GM18511 (cell line): ENCODE measurements around the gene FAM89B.

Experiments used
- ATAC-seq: cut with Tn5 transposase; IDR thresholded peaks from one replicate; pipeline ENCODE4 v1.9.1; 2021; ENCODE audit warnings: mild to moderate bottlenecking, moderate library complexity; ENCODE audit not compliant: unreplicated experiment

Gene FAM89B

DNA sequence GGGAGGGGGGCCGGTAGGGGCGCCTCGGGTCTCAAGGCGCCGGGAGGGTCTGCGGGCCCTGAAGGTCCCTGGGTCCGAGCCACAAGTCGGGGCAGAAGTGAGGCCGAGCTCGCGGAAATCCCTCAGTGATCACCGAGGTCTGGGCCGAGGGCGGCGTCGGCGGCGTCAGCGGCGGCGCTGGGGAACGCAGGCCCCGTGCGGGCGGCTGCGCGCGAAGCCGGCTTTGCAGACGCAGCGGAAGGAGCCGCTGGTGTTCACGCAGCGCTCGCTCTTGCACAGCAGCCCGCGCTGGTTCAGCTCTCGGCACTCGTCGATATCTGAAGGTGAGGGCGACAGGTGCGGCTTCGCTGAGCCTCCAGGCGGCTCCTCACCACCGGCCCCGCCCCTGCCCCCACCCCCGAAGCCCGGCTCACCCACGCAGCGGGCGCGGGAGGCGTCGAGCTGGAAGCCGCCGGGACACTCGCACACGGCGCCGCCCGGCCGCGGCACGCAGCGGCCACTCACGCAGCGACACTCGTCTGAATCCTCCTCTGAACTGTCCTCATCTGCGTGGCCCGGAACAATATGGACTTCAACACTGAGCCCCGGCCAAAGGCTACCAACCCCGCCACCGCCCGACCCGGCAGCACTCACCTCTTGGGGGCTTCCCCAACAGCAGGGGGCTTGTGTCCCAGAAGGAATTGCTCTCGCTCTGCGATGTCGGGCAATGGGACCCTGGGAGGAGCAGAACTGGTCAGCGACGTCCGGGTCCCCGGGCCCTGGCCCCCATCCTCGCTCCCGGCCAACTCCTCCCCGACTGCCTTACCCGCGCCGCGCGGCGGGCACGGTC, 33.2 kb upstream of the FAM89B start:
- ATAC-seq: no peak

DNA sequence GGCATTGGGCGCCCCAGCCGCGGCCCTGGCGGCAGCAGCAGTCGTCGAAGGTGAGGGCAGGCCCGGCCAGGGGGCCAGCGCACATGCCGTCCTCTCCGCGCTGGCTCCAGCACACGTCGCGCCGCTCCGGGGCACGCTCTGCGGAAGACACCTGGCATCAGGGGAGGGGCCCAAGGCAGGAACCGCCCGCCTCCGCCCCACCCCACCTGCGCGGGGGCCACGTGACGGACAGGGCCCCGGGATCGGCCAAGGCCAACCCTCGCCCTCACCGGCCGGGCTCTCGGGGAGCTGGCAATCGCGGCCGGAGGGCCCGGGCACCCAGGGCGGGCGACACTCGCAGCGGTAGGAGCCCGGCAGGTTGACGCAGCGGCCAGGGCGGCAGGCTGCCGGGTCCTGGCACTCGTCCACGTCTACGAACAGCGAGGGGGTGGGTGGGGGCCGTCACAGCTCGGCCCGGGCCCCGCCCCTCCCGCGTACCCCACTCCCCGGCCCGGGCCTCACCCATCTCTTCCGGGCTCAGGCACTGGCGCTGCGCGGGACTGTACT, 32.5 kb upstream of the FAM89B start:
- peak; percentile 72 for ATAC-seq

DNA sequence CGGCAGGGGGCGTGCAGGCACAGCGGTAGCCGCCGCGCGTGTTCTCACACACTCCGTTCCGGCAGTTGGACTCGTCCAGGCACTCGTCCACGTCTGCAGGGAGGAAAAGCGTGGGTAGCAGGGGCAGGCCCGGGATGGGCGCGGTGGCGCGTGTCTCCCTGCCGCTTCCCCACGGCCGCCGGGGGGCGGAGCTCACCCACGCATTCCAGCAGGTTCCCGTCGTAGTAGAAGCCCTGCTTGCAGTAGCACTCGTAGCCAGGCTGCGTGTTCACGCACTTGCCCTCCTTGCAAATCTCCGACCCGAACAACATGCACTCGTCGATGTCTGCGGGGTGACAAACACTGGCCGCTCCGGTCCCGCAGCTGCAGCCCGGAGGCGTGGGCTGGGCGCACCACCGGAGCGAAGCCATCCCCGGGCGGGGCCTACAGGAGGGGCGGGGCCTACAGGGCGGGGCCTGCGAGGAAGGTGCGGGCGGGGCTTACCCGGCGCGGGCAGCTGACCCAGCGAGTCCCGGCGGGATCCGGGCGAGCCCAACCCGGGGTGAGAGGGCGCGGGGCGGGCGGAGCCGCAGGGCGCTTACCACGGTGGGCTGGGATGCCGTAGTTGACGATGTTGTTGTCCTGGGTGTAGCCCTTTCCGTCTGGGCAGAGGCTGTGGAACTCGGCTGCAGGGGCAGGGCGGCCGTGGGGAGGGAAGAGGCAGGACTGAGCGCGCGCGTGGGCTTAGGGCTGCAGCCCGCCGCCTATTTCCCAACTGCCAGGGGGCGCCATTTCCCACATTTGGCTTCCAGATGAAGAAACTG, 31.8 kb upstream of the FAM89B start:
- peak; percentile 75 for ATAC-seq

DNA sequence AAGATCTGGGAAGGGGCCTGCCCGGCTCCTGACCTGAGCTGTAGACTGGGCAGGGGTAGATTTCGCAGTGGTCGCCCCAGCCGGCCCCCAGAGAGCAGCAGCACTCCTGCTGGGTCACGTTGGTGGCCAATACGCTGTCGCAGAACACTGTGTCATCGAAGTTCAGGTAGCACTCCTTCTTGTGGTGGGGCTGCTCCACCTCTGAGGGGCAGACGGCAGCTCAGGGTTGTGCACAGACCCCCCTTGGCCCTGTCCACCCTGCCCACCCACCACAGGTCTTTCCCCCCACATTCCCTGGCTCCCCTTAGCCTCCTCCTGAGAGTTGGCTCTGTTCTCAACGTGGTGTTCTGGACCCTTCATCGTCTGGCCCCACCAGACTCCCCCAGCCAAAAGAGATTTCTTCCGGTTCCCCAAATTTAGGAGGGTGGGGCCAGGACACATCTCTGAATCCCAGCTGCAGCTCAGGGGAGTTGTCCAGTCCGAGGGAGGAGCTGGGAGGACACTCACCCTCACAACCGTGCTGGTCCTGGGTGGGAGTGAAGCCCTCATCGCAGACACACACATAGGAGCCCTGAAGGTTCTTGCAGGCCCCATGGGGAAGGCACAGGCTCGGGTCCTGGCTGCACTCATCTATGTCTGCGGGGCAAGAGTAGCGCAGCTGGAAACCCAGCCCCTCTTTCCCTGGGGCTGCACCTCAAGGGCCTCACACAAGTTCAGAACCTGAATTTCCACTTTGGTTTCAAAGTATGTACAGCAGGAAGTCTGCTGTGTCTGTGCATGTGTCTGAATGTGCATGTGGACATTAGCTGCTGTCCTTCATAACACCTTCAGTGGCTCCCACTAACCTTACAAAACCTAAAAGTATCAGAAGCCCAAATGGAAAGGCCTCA, 31.0 kb upstream of the FAM89B start:
- ATAC-seq: no peak

DNA sequence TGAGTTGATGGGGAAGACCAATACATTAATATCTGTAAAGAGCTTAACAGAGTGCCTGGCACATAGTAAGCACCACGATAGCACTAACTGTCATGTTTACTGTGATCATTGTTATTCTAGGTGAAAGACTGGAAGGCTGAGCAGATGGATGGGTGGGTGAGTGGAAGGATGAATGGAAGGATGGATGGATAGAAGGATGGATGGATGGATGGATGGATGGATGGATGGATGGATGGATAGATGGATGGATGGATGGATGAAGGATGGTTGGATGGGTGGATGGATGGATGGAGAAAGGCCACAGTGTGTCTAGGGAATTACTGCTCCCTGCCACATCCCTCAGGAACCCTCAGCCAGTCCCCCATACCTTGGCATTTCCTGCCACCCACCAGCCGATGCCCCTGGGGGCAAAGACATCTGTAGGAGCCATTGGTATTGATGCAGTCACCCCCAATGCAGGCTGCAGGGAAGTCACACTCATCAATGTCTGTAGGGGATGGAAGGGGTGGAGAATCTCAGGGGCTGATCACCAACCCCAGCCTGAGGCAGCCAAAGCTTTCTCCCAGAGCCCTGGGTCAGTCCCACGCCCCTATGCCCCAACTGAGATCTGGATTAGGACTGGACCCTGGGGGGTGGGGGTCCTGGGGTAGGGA, 29.5 kb upstream of the FAM89B start:
- no peak for ATAC-seq

DNA sequence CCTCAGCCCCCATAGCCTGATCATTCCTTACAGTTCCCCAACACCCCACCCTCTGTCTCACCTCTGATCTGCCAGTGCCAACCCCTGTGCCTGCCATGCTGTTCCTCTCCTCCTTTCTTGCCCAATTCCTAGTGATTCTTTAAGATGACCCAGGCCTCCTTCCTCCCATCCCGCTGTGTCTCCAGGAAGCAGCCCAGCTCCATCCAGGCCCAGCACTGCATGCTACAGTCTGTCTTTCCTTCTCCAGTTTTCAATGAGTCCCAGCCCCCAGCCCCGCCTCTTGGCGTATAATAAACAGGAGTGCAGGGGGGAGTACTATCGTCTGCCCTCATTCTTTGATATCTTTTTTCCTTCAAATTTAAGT, 26.5 kb upstream of the FAM89B start:
- ATAC-seq: no peak

DNA sequence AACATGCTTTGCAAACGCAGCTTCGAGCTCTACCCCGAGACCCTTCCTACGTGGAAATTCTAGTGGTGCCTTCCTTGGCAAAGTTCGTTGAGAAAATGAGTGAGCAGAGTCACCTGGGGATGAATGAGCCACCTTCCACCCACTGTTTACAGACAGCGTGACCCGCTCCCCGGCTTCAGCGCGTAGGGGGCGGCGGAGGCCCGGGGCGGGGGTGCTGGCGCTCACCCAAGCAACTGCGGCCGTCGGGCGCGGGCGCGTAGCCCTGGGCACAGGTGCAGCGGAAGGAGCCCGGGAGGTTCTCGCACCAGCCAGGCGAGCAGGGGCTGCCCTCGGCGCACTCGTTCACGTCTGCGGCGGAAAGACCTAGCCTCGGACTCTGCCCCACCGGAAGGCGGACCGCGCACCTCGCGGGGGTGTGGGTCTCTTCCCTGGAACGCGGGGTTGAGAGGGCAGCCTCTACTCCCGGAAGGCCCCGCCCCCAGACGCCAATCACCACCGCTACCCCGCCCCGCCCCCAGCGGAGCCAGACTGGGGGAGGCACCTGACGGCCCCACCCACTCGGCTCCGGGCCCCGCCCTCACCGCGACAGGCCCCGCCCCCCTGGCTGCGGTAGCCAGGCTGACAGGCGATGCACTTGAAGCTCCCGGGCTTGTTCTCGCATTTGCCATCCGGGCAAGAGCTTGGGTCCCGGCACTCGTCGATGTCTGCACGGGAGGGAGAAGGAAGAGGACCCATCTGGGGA, 25.9 kb upstream of the FAM89B start:
- ATAC-seq: peak; percentile 64

DNA sequence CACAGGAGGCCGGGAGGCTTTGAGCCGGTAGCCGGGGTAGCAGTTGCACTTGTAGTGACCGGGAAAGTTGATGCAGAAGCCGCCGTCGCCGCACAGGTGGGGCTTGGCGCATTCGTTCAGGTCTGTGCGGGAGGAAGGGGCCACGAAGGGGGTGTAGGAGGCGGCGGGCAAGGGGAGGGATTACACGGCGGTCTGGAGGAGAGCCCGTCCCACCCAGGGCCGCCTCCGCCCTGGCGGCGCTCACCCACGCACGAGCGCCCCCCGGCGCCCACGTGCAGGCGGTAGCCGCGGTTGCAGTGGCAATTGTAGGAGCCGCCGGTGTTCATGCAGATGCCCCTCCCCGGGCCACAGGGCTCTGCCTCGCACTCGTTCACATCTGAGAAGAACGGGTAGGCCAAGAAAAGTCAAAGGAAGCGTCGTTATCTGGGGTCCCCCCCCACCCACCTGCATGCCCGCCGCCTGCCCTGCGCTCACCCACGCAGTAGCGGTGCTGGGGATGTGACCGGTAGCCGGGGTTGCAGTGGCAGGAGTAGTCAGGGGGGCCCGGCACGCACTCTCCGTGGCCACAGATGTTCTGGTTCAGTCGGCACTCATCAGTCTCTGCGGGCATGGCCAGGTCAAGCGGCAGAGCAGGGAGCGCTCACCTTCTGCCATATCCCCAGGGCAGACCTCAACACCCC, 24.8 kb upstream of the FAM89B start:
- ATAC-seq: no peak

DNA sequence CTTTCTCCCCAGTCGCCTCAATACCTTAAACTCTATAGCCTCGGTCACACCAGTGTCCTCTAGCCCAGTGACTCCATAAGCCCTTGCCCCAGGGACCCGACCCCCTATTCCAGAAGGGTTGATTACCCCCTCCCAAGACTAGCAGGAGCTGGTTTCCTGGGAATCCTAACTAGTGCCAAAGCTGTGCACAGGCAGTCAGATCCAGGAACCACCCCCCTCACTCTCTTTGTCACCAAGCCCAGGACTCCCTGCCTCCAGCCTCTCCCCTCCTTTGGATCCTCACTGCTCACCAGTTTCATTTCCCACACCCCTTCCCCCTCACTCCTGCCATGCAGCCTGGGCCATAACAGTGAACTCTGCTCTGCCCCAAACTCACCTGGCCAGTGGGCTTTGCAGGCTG, 23.9 kb upstream of the FAM89B start:
- ATAC-seq: no peak

DNA sequence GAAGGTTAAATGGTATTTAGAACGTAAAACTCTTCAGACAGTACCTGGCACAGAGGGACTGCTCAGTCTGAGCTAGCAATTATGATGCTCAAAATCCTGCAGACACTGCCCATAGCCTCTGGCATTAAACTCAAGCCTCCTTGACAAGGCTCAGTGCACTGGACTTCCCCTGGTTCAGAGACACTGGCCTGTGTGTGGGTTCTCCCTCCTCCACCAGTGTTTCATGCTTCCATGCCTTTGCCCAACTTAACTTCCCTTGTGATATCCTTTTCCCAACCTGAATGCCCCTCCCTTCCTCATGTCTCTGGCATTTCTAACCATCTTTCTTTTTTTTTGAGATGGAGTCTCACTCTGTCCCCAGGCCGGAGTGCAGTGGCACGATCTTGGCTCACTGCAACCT, 23.2 kb upstream of the FAM89B start:
- ATAC-seq: no peak

DNA sequence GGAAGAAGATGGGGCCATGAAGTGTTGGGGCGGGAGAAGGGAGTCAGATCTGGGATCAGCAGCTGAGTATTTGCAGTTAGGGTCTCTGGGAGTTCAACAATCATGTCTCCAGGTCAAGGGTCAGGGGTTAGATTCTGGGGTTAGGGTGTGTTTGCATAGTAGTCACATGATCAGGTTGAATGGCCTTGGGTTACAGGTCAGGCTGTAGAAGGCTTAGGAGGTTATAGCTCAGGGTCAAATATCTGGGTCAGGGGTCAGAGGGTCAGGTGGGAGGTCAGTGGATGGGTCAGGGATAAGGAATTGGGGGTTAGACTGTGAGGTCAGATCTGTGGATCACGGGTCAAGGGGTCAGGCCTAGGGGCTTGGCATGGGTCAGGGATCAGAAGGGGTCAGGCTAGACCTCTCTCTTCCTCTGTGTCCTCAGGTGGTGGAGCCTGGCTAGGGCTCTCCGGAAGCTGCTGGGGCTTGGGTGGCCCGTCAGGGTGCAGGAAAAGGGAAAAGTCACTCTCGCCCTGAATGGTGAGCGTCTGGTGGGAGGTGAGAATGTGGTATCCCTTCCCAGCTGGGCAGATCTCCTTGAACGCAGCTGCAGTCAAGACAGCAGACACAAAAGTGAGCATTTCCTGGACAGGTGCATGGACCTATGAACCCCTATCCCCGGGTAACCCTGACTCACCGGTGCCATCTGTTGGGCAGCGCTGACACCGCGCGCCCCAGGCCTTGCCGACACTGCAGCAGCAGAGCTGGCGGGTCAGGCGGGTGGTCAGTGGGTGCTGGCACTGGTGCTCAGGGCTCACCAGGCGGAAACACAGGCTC, 20.6 kb upstream of the FAM89B start:
- peak; percentile 58 for ATAC-seq

DNA sequence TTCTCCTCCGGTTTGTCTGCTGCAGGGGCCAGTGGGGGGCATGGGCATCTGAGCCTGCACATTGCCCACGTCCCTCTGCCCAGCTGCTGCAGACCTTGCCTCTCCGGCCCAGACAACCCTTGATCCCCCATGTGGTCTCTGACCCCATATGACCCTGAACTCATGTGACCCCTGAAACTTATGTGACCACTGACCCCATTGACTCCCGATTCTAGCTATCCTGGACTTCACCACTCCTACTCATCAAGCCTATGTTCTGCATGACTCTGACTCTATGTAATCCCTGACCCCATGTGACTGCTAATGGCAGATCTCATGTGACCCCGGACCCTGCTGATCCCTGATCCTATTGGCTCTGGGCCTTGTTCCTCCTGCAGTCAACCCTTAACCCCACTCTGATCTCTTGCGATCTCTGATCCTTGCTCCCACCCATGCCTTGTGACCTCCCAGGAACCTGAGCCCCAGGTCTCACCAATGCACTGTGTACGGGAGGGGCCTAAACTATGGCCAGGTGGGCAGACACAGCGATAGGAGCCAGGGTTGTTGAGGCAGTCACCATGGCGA, 19.9 kb upstream of the FAM89B start:
- no peak for ATAC-seq

DNA sequence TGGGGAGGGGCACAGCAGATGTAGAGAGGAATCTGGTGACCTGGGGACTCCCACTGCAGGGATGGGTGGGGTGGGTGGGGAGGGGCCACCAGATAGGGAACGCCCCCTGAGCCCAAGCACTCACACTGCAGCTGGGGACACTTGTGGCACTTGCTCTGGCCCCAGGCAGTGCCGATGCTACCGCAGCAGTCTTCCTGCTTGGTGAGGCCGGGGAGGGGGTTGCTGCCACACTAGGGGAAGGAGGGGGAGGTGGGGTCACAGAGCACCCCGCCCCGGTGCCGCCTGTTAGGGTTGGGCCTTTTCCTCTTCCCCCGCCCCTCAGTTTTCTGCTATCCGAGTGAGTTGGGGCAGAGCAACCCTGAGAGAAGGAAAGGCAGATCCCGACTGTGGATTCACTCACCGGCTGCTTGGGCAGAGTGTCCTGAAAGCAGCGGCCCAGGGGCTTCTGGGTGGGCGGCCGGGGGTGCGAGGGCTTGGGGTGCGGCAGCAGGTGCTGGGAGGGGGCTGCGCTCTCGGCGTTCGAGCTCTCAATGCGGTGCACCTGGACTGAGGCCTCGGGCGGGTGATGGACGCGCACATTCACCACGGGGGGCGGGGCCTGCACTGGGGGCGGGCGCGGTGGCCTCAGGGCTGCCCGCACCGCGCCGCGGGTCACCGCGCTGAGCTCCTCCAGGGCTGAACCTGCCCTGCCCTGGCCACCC, 18.9 kb upstream of the FAM89B start:
- no peak for ATAC-seq

DNA sequence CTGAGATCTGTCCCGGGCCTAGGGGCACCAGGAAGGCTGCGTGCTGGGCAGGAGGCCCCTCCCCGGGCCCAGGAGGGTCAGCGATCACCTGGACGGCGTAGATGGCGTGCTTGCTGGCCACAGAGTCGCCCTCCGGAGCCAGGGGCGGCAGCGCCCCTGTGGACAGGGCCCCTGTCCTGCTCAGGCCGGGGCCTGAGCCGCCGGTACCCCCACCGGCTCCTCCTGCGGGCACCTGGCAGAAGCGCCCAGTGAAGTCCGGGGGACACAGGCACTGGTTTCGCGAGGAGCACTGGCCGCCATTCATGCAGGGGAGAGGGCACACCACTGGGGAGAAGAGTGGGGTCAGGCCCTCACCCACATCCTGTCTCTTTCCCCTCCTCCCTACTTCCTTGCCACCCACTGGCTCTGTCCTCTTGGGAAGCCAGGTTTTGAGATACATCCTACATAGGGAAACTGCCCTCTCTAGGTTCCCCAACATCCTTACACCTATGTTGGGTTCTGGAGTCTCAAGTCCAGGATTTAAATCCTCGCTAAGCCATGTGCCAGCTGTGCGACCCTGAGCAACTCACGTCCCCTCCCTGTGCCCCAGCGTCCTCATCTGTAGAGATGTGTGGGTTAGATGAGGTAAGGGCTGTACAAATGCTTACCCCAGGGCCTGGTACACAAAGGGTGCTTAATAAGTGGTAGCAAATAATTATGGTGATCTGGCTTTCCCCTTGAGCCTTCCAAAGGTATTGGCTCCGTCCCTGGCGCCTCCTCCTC, 18.1 kb upstream of the FAM89B start:
- no peak for ATAC-seq

DNA sequence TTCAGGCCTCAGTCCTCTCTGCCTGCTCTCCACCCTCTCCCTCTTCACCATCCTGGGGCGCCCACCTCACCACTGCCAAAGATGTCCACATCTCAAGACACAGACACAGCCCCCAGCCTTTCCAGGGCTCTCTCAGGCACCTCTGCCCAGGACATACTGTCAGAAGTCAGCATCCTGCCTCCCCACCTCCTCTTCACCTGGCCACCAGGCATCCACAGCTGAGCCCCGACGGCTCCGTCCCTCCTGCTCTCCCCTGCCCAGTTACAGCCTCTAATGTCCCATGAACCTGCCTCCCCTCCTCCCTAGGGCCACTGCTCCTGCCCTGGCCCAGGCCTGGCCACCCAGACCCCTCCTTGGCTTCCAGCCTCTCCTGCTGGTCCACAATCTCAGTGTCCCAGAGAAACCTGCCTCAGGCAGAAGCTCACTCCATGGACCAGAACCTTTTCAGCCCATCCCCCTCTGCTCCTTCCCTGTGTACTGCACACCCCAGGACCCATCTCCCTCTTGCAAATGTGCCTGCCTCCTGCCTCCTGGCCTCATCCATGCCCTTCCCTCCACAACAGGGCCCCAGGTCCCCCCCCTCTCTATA, 17.4 kb upstream of the FAM89B start:
- no peak for ATAC-seq

DNA sequence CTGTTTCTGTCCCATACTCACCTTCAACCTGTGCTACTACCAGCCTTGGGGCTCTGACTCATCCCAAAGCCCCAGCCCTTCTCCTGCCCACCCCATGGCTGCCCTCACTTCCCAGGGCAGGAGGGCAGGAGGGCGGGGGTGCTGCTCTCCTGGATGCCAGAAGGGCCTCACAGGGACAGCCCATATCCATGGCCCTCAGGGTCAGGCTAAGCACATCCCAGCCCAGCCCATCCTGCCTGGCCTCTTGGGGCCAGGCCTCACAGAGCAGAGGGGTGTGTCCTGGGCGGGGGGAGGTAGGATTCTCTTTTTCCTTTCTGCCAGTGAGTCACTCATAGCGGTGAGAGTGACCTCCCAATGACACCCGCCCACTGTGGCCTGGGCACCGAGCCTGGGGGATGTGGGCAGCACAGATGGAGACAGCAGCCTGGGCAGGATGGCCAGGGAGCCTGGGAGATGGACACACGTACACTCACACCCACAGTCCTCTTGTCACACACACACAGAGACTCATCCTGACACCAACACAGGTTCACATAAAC, 16.6 kb upstream of the FAM89B start:
- ATAC-seq: no peak
